ENCODE data around the gene SPPL2B. TPM values are rescaled to one million over a fixed set of nuclear protein-coding genes. Genes with fewer than 3 reads are reported as not detected.
"Not testable (repeated sequence)": the region's sequence is repeated elsewhere in the genome, so short reads cannot be mapped to it uniquely, and the experiment has no call there.

The SPPL2B gene
- polyA plus RNA-seq, 1 of the 3 experiments (the other 2 are of a cell fraction) = 58.1 TPM

- ChIA-PET POLR2A (no interaction called here), CTCF (interaction anchor here (1.0 to 3.9 kb wide), 12 partner anchors 7 to 236 kb away, joined by 3 to 19 read pairs (median 4); partner anchors contain the start of gene PLEKHJ1)
- H3K27me3 ChIP-seq (ENCODE audit: insufficient read depth) = peaks cover 23% of the 10 kb centered on the region; the same call in 1 of the 2 replicates
- no peak for DNase-seq
- H3K9me3 ChIP-seq = no peaks in the 10 kb centered on the region
- H3K9me2 ChIP-seq = no peaks in the 10 kb centered on the region
- H3K9ac ChIP-seq = no peak overlapping the region
- H2AFZ ChIP-seq (ENCODE audit: low read depth) = no peak overlapping the region; the same call in 1 of the 2 replicates
- no peak overlapping the region for H3K27ac ChIP-seq (ENCODE audit: low read depth in 2 of 2, low read length in 1 of 2)
- no peaks in the 10 kb centered on the region for H3K79me2 ChIP-seq (ENCODE audit: insufficient read depth)
- TF ChIP-seq JUND (IDR thresholded peaks at IDR 0.05) (no peak), SMC3 (IDR thresholded peaks at IDR 0.05; ENCODE audit: low read depth, low read length) (no peak), TCF12 (IDR thresholded peaks at IDR 0.05) (no peak), POLR2AphosphoS5 (IDR thresholded peaks at IDR 0.05; ENCODE audit: low read depth, low read length) (no peak), IRF3 (IDR thresholded peaks at IDR 0.05; ENCODE audit: low read depth, low read length) (no peak), PBX3 (IDR thresholded peaks at IDR 0.05) (no peak), FOSL2 (IDR thresholded peaks at IDR 0.05; ENCODE audit: borderline replicate concordance, low read depth) (no peak), MEF2A (IDR thresholded peaks at IDR 0.05; ENCODE audit: borderline replicate concordance, low read depth) (no peak), USF2 (IDR thresholded peaks at IDR 0.05; ENCODE audit: borderline replicate concordance, low read depth, low read length) (no peak), RAD21 (IDR thresholded peaks at IDR 0.05; ENCODE audit: low read length) (no peak), FOXM1 (IDR thresholded peaks at IDR 0.05; ENCODE audit: low read depth) (no peak), EP300 (IDR thresholded peaks at IDR 0.05; ENCODE audit: borderline replicate concordance in 1 of 2, low read depth in 1 of 2, low read length in 1 of 2) (no peak), ZBTB33 (IDR thresholded peaks at IDR 0.05; ENCODE audit: borderline replicate concordance, low read depth) (no peak), TAF1 (IDR thresholded peaks at IDR 0.05; ENCODE audit: borderline replicate concordance, low read depth, low read length) (no peak), MXI1 (IDR thresholded peaks at IDR 0.05; ENCODE audit: low read depth, low read length) (no peak), CHD2 (IDR thresholded peaks at IDR 0.05; ENCODE audit: low read length, partially characterized antibody) (no peak), TEAD4 (IDR thresholded peaks at IDR 0.05; ENCODE audit: borderline replicate concordance, insufficient read depth) (no peak), ELF1 (IDR thresholded peaks at IDR 0.05) (no peak), MAX (IDR thresholded peaks at IDR 0.05; ENCODE audit: low read depth) (no peak)
- H3K36me3 ChIP-seq (replicated peaks in 1 of 2; ENCODE audit: control insufficient read depth in 1 of 2, insufficient read depth in 2 of 2, low read length in 1 of 2) = no peaks in the 10 kb centered on the region
- no peak overlapping the region for H3K4me2 ChIP-seq
- no peaks in the 10 kb centered on the region for H3K4me1 ChIP-seq (ENCODE audit: control insufficient read depth in 1 of 2, insufficient read depth in 2 of 2, low read depth in 1 of 2, low read length in 1 of 2)
- H3K4me3 ChIP-seq (ENCODE audit: low read depth in 2 of 2, low read length in 1 of 2) = no peak overlapping the region
- H4K20me1 ChIP-seq (ENCODE audit: insufficient read depth) = no peaks in the 10 kb centered on the region
- peaks cover 3% of the 10 kb centered on the region for H3F3A ChIP-seq (replicated peaks; ENCODE audit: insufficient read depth)
- 19% methylated on average over 7 of the region's 7 CpGs for WGBS (ENCODE audit: low lambda C conversion rate)
Measured at GRCh38 chr19:2392366-2392765, 63.9 kb downstream of the SPPL2B start.

- H3K4me2 ChIP-seq; H2AFZ ChIP-seq (ENCODE audit: low read depth); H4K20me1 ChIP-seq (ENCODE audit: insufficient read depth); H3K9me3 ChIP-seq; H3K9me2 ChIP-seq; H3K4me1 ChIP-seq (ENCODE audit: control insufficient read depth in 1 of 2, insufficient read depth in 2 of 2, low read depth in 1 of 2, low read length in 1 of 2); H3K9ac ChIP-seq; H3K36me3 ChIP-seq (replicated peaks in 1 of 2; ENCODE audit: control insufficient read depth in 1 of 2, insufficient read depth in 2 of 2, low read length in 1 of 2); H3K79me2 ChIP-seq (ENCODE audit: insufficient read depth); H3K4me3 ChIP-seq (ENCODE audit: low read depth in 2 of 2, low read length in 1 of 2); POLR2A ChIA-PET; H3F3A ChIP-seq (replicated peaks; ENCODE audit: insufficient read depth); H3K27ac ChIP-seq (ENCODE audit: low read depth in 2 of 2, low read length in 1 of 2); DNase-seq: not testable (repeated sequence)
- WGBS (ENCODE audit: low lambda C conversion rate) = 40% methylated on average over 8 of the region's 8 CpGs
- H3K27me3 ChIP-seq (ENCODE audit: insufficient read depth) = peaks cover 18% of the 10 kb centered on the region; the same call in 1 of the 2 replicates
- CTCF ChIA-PET = interaction anchor here (1.0 to 3.9 kb wide), 11 partner anchors 9 to 237 kb away, joined by 3 to 19 read pairs (median 4); partner anchors contain the start of gene PLEKHJ1
Measured at GRCh38 chr19:2392899-2393298, 64.4 kb downstream of the SPPL2B start.
